ENCODE data around the gene TMIGD1. TPM values are rescaled to one million over a fixed set of nuclear protein-coding genes. Genes with fewer than 3 reads are reported as not detected.
A peak's percentile ranks its signal among the peaks of the same experiment; 100 is the strongest.

TMIGD1 gene, protein sequence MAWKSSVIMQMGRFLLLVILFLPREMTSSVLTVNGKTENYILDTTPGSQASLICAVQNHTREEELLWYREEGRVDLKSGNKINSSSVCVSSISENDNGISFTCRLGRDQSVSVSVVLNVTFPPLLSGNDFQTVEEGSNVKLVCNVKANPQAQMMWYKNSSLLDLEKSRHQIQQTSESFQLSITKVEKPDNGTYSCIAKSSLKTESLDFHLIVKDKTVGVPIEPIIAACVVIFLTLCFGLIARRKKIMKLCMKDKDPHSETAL
- not detected for polyA plus RNA-seq (2013, experiment 1 of 2)
- polyA plus RNA-seq (2013, experiment 2 of 2) = not detected

- 95% methylated on average over 7 of the region's 9 CpGs for WGBS
- no peak within 1 kb of the TSS for H2BK5ac ChIP-seq (ENCODE audit: low read depth, low read length, poor library complexity, severe bottlenecking)
- DNase-seq = no peak
- H3K14ac ChIP-seq (ENCODE audit: low read length in 2 of 2) = no peak within 1 kb of the TSS
- H3K4me1 ChIP-seq (ENCODE audit: control insufficient read depth, insufficient read depth, low read depth, low read length) = peaks cover 9% of the 10 kb centered on the region
- no peak within 1 kb of the TSS for H4K91ac ChIP-seq (ENCODE audit: low read length)
- no peak within 1 kb of the TSS for H2AFZ ChIP-seq (ENCODE audit: low read depth, low read length)
- peaks cover 0 to 4% of the 10 kb centered on the region in 2 experiments for H3K27me3 ChIP-seq (ENCODE audit: control insufficient read depth in 1 of 2, insufficient read depth in 1 of 2, low read length in 2 of 2)
- no peak within 1 kb of the TSS for H3K9ac ChIP-seq (ENCODE audit: low read length)
- no peak within 1 kb of the TSS for H3K4ac ChIP-seq (ENCODE audit: low read depth in 1 of 2, low read length in 2 of 2)
- H3K79me1 ChIP-seq (replicated peaks; ENCODE audit: low read length, poor library complexity, severe bottlenecking) = no peaks in the 10 kb centered on the region
- H2BK120ac ChIP-seq (ENCODE audit: low read depth, low read length) = no peak within 1 kb of the TSS
- H2BK15ac ChIP-seq (ENCODE audit: low read depth, poor library complexity, severe bottlenecking) = no peak within 1 kb of the TSS
- H4K8ac ChIP-seq (ENCODE audit: low read length) = no peak within 1 kb of the TSS
- no peak within 1 kb of the TSS for H2BK12ac ChIP-seq (ENCODE audit: low read length in 2 of 2)
- H3K27ac ChIP-seq (ENCODE audit: low read length, poor library complexity, severe bottlenecking) = no peak within 1 kb of the TSS
- no peak within 1 kb of the TSS for H3K18ac ChIP-seq (ENCODE audit: low read depth in 1 of 2, low read length in 2 of 2)
- no peak within 1 kb of the TSS for H3K4me2 ChIP-seq (ENCODE audit: low read length, poor library complexity, severe bottlenecking)
- no peak within 1 kb of the TSS for H3K4me3 ChIP-seq (ENCODE audit: insufficient read depth in 1 of 2, low read depth in 1 of 2, low read length in 2 of 2)
- no peak within 1 kb of the TSS for H3K23ac ChIP-seq (ENCODE audit: low read length in 2 of 2)
- H2AK5ac ChIP-seq (ENCODE audit: low read length, severe bottlenecking) = no peak within 1 kb of the TSS
- no peaks in the 10 kb centered on the region for H3K36me3 ChIP-seq (ENCODE audit: control insufficient read depth in 1 of 2, insufficient read depth in 2 of 2, low read depth in 1 of 2, low read length in 2 of 2)
- H3K9me3 ChIP-seq (ENCODE audit: control insufficient read depth, low read length) = no peaks in the 10 kb centered on the region
Observed at GRCh38 chr17:30333503-30334360, at the start of gene TMIGD1. TSS of gene TMIGD1 (minus strand) at chr17:30334057. CDS start at chr17:30332133, 1,924 bp downstream.

DNA sequence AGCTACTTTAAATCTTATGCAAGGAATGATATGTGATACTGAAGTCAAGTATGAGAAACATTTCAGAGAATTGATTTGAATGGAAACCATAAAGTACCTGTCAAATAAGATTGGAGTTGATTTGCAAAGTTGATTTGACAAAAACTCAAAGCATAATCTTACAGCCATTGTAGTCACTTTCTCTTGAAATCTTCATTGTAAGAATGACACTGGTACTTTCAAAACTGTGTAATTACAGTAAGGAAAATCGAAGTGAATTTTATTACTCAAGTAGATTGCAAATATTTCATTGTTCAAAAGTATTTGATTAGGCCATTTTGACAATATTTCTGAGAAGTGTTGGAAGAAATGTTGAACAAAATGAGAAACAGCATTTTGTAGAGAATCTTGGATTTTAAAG lies 48.5 kb upstream of the TMIGD1 start:
- no peak overlapping the region for H3K4me2 ChIP-seq (ENCODE audit: low read length, poor library complexity, severe bottlenecking)
- no peak overlapping the region for H2AK5ac ChIP-seq (ENCODE audit: low read length, severe bottlenecking)
- no peak overlapping the region for H4K91ac ChIP-seq (ENCODE audit: low read length)
- no peak overlapping the region for H3K27ac ChIP-seq (ENCODE audit: low read length, poor library complexity, severe bottlenecking)
- H2AFZ ChIP-seq (ENCODE audit: low read depth, low read length) = no peak overlapping the region
- no peak overlapping the region for H2BK120ac ChIP-seq (ENCODE audit: low read depth, low read length)
- H3K23ac ChIP-seq (ENCODE audit: low read length in 2 of 2) = no peak overlapping the region
- no peak overlapping the region for H3K18ac ChIP-seq (ENCODE audit: low read depth in 1 of 2, low read length in 2 of 2)
- H3K4me1 ChIP-seq (ENCODE audit: control insufficient read depth, insufficient read depth, low read depth, low read length) = peaks cover 6% of the 10 kb centered on the region
- WGBS = 80% methylated on average over 1 of the region's 1 CpG
- H2BK12ac ChIP-seq (ENCODE audit: low read length in 2 of 2) = no peak overlapping the region
- no peak overlapping the region for H3K9ac ChIP-seq (ENCODE audit: low read length)
- peaks cover 24% of the 10 kb centered on the region for H3K79me1 ChIP-seq (replicated peaks; ENCODE audit: low read length, poor library complexity, severe bottlenecking)
- H3K36me3 ChIP-seq (ENCODE audit: control insufficient read depth in 1 of 2, insufficient read depth in 2 of 2, low read depth in 1 of 2, low read length in 2 of 2) = peaks cover 4 to 25% of the 10 kb centered on the region in 2 experiments
- no peak overlapping the region for H2BK5ac ChIP-seq (ENCODE audit: low read depth, low read length, poor library complexity, severe bottlenecking)
- no peak overlapping the region for H3K14ac ChIP-seq (ENCODE audit: low read length in 2 of 2)
- DNase-seq = no peak
- H2BK15ac ChIP-seq (ENCODE audit: low read depth, poor library complexity, severe bottlenecking) = no peak overlapping the region
- no peaks in the 10 kb centered on the region for H3K27me3 ChIP-seq (ENCODE audit: control insufficient read depth in 1 of 2, insufficient read depth in 1 of 2, low read length in 2 of 2)
- H3K9me3 ChIP-seq (ENCODE audit: control insufficient read depth, low read length) = no peaks in the 10 kb centered on the region
- no peak overlapping the region for H4K8ac ChIP-seq (ENCODE audit: low read length)
- H3K4me3 ChIP-seq (ENCODE audit: insufficient read depth in 1 of 2, low read depth in 1 of 2, low read length in 2 of 2) = peak overlapping the region in 1 of 2 experiments; percentile 34
- H3K4ac ChIP-seq (ENCODE audit: low read depth in 1 of 2, low read length in 2 of 2) = no peak overlapping the region

GRCh38 chr17:30381340-30381659 lies 47.4 kb upstream of the TMIGD1 start:
- WGBS = no CpG with 5 or more reads among the region's 2 CpGs
- no peak overlapping the region for H2BK5ac ChIP-seq (ENCODE audit: low read depth, low read length, poor library complexity, severe bottlenecking)
- H2AK5ac ChIP-seq (ENCODE audit: low read length, severe bottlenecking) = no peak overlapping the region
- no peak overlapping the region for H3K18ac ChIP-seq (ENCODE audit: low read depth in 1 of 2, low read length in 2 of 2)
- H2BK12ac ChIP-seq (ENCODE audit: low read length in 2 of 2) = no peak overlapping the region
- H3K9ac ChIP-seq (ENCODE audit: low read length) = peak overlapping the region; percentile 86
- H2BK15ac ChIP-seq (ENCODE audit: low read depth, poor library complexity, severe bottlenecking) = no peak overlapping the region
- no peak overlapping the region for H4K91ac ChIP-seq (ENCODE audit: low read length)
- no peaks in the 10 kb centered on the region for H3K27me3 ChIP-seq (ENCODE audit: control insufficient read depth in 1 of 2, insufficient read depth in 1 of 2, low read length in 2 of 2)
- no peak overlapping the region for H2AFZ ChIP-seq (ENCODE audit: low read depth, low read length)
- H4K8ac ChIP-seq (ENCODE audit: low read length) = no peak overlapping the region
- no peak overlapping the region for H3K4me2 ChIP-seq (ENCODE audit: low read length, poor library complexity, severe bottlenecking)
- H3K79me1 ChIP-seq (replicated peaks; ENCODE audit: low read length, poor library complexity, severe bottlenecking) = peaks cover 24% of the 10 kb centered on the region
- no peak overlapping the region for H3K27ac ChIP-seq (ENCODE audit: low read length, poor library complexity, severe bottlenecking)
- H3K23ac ChIP-seq (ENCODE audit: low read length in 2 of 2) = no peak overlapping the region
- H3K4me3 ChIP-seq (ENCODE audit: insufficient read depth in 1 of 2, low read depth in 1 of 2, low read length in 2 of 2) = peak overlapping the region in 1 of 2 experiments; percentile 91
- H3K14ac ChIP-seq (ENCODE audit: low read length in 2 of 2) = no peak overlapping the region
- DNase-seq = no peak
- H3K4me1 ChIP-seq (ENCODE audit: control insufficient read depth, insufficient read depth, low read depth, low read length) = peaks cover 12% of the 10 kb centered on the region
- H3K9me3 ChIP-seq (ENCODE audit: control insufficient read depth, low read length) = no peaks in the 10 kb centered on the region
- no peak overlapping the region for H3K4ac ChIP-seq (ENCODE audit: low read depth in 1 of 2, low read length in 2 of 2)
- H2BK120ac ChIP-seq (ENCODE audit: low read depth, low read length) = no peak overlapping the region
- peaks cover 4 to 15% of the 10 kb centered on the region in 2 experiments for H3K36me3 ChIP-seq (ENCODE audit: control insufficient read depth in 1 of 2, insufficient read depth in 2 of 2, low read depth in 1 of 2, low read length in 2 of 2)

- Histone ChIP-seq H4K91ac (ENCODE audit: low read length) (no peak overlapping the region), H3K14ac (ENCODE audit: low read length in 2 of 2) (no peak overlapping the region), H3K4me1 (ENCODE audit: control insufficient read depth, insufficient read depth, low read depth, low read length) (peaks cover 12% of the 10 kb centered on the region), H4K8ac (ENCODE audit: low read length) (no peak overlapping the region), H3K9ac (ENCODE audit: low read length) (peak overlapping the region; percentile 86), H2AFZ (ENCODE audit: low read depth, low read length) (no peak overlapping the region), H3K79me1 (replicated peaks; ENCODE audit: low read length, poor library complexity, severe bottlenecking) (peaks cover 22% of the 10 kb centered on the region), H2BK15ac (ENCODE audit: low read depth, poor library complexity, severe bottlenecking) (no peak overlapping the region), H3K23ac (ENCODE audit: low read length in 2 of 2) (no peak overlapping the region), H3K27me3 (ENCODE audit: control insufficient read depth in 1 of 2, insufficient read depth in 1 of 2, low read length in 2 of 2) (no peaks in the 10 kb centered on the region), H3K27ac (ENCODE audit: low read length, poor library complexity, severe bottlenecking) (no peak overlapping the region), H2AK5ac (ENCODE audit: low read length, severe bottlenecking) (no peak overlapping the region), H3K9me3 (ENCODE audit: control insufficient read depth, low read length) (no peaks in the 10 kb centered on the region), H3K4me2 (ENCODE audit: low read length, poor library complexity, severe bottlenecking) (peak overlapping the region; percentile 59), H3K18ac (ENCODE audit: low read depth in 1 of 2, low read length in 2 of 2) (no peak overlapping the region), H3K36me3 (ENCODE audit: control insufficient read depth in 1 of 2, insufficient read depth in 2 of 2, low read depth in 1 of 2, low read length in 2 of 2) (peaks cover under 1 to 10% of the 10 kb centered on the region in 2 experiments), H2BK5ac (ENCODE audit: low read depth, low read length, poor library complexity, severe bottlenecking) (no peak overlapping the region), H2BK120ac (ENCODE audit: low read depth, low read length) (no peak overlapping the region), H3K4ac (ENCODE audit: low read depth in 1 of 2, low read length in 2 of 2) (no peak overlapping the region), H2BK12ac (ENCODE audit: low read length in 2 of 2) (no peak overlapping the region), H3K4me3 (ENCODE audit: insufficient read depth in 1 of 2, low read depth in 1 of 2, low read length in 2 of 2) (peak overlapping the region in 1 of 2 experiments; percentile 91)
- no peak for DNase-seq
- WGBS = 77% methylated on average over 5 of the region's 7 CpGs
Observed at GRCh38 chr17:30380643-30381339, 46.9 kb upstream of the TMIGD1 start.

All from mesenchymal stem cell (in vitro differentiated cells and primary cell).